Psoas muscle (tissue), 8 donors: ENCODE data around the gene KRTDAP. TPM values are rescaled to one million over a fixed set of nuclear protein-coding genes. Genes with fewer than 3 reads are reported as not detected.

ENCODE experiments used
- ATAC-seq, 4 donors: fragments of 200-7000 bp; cut with Tn5 transposase; one replicate each; pipeline ENCODE4 v1.9.1; 2020; ENCODE audit warnings: moderate library complexity in 3 of 4, mild to moderate bottlenecking in 2 of 4
- DNase-seq, 2 donors: peaks; one replicate each; pipeline ENCODE4 v3.0.0-alpha.2; 2020
- H3K27ac ChIP-seq: fragments of 200-600 bp; one replicate; pipeline ENCODE4 v1.8.0; 2022
- H3K27me3 ChIP-seq, 3 donors: fragments of 200-600 bp in 1 of 3; one replicate each; pipeline versions ENCODE4 v1.6.1 to v1.8.0; 2013 to 2022; ENCODE audit warnings: low read length in 2 of 3, mild to moderate bottlenecking in 2 of 3, moderate library complexity in 1 of 3; ENCODE audit not compliant: insufficient read depth in 3 of 3
- H3K36me3 ChIP-seq, 2 donors: fragments of 200-600 bp in 1 of 2; one replicate each; pipeline versions ENCODE4 v1.6.1 to v1.8.0; 2013 to 2022; ENCODE audit warnings: low read depth in 1 of 2, mild to moderate bottlenecking in 1 of 2, moderate library complexity in 1 of 2; ENCODE audit not compliant: insufficient read depth in 1 of 2
- H3K4me1 ChIP-seq: fragments of 200-600 bp; one replicate; pipeline ENCODE4 v1.8.0; 2022
- H3K4me3 ChIP-seq: fragments of 200-600 bp; one replicate; pipeline ENCODE4 v1.8.0; 2022; ENCODE audit warnings: mild to moderate bottlenecking
- H3K9me3 ChIP-seq: fragments of 200-600 bp; one replicate; pipeline ENCODE4 v1.8.0; 2022
- CTCF ChIP-seq: fragments of 200-600 bp; IDR thresholded peaks from one replicate; pipeline ENCODE4 v1.8.0; 2022; ENCODE audit warnings: antibody characterized with exemption
- WGBS, 3 donors: extraction: QIAGEN DNeasy Blood & Tissue Kit; methylation state at CpG; one replicate each; pipeline versions ENCODE4 v1.1.6 to v1.1.7; 2013; 5-methylcytosine and 5-hydroxymethylcytosine counted together
- intact Hi-C, 2 donors: fragments of 100-400 bp; cut with DNase I; formaldehyde crosslinking; loops; one replicate each; pipeline versions ENCODE4 v1.11.0 to v1.14.2; 2022
- polyA plus RNA-seq, 3 donors: library from polyadenylated mRNA; stranded (reverse); fragments of 200-250 nt; gene quantifications; one replicate each; pipeline ENCODE4 v1.2.3, GENCODE V29; 2013
- total RNA-seq, 4 donors: library from RNA; stranded (reverse); fragmentation: NEBNext Ultra II Directional in 2 of 4; extraction: Animal tissue kit (Norgen Biotek cat#: 25700) in 2 of 4; gene quantifications; one replicate each; pipeline versions ENCODE4 v1.2.1 to v1.2.4, GENCODE V29; 2021 to 2023
- donor health status: healthy with polysubstance abuse.
- donor health status: DM: no; HTN: no; CAD: no; lungs with moderate emphysema.
- donor health status: Bipolar disorder and iron deficiency.
- donor health status: healthy.
- donor health status: DM: yes; HTN: yes; CAD: no.
- donor health status: DM: no; HTN: no; CAD: no.
- donor health status: DM: no; HTN: no; CAD: no.
- donor health status: DM: yes; HTN: yes; CAD: no.

Gene KRTDAP
- total and polyA plus RNA-seq, 7 donors = not detected

GRCh38 chr19:35521124-35521743 is 31.0 kb upstream of the KRTDAP start:
- Histone ChIP-seq H3K4me1 (no peaks in the 10 kb centered on the region), H3K27ac (no peak overlapping the region), H3K9me3 (no peaks in the 10 kb centered on the region), H3K27me3 (peaks cover 0 to 28% (median 4%) of the 10 kb centered on the region in 3 donors), H3K36me3 (no peaks in the 10 kb centered on the region), H3K4me3 (no peak overlapping the region)
- 49 to 53% (median 49%) methylated on average over 16 of the region's 16 CpGs for WGBS, 3 donors
- DNase-seq (no peak), ATAC-seq (no peak)
- intact Hi-C loops = no loop called here
- TF ChIP-seq CTCF = no peak

- TF ChIP-seq CTCF = no peak
- H3K27ac ChIP-seq = no peak overlapping the region
- WGBS, 3 donors = 44 to 49% (median 46%) methylated on average over 7 of the region's 7 CpGs
- H3K27me3 ChIP-seq = peaks cover 0 to 30% (median 8%) of the 10 kb centered on the region in 3 donors
- no peaks in the 10 kb centered on the region for H3K4me1 ChIP-seq
- H3K4me3 ChIP-seq = no peak overlapping the region
- ATAC-seq (no peak), DNase-seq (no peak)
- intact Hi-C loops = no loop called here
- no peaks in the 10 kb centered on the region for H3K9me3 ChIP-seq
- no peaks in the 10 kb centered on the region for H3K36me3 ChIP-seq
Measured at GRCh38 chr19:35519291-35519690, 29.0 kb upstream of the KRTDAP start.

DNA sequence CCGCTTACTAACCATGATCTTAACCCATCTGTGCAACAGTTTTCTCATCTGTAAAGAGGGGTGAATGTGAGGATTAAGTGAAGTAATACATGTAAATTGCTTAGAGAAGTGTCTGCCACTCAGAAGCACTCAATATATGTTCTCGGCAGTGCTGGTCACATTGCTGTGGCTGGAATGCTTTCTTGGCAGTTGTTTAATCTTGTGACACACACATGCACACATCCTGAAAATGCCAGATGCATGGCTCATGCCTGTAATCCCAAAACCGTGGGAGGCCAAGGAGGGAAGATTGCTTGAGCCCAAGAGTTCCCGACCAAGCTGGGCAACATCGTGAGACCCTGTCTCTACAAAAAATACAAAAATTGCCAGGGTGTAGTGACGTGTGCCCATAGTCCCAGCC is 28.0 kb upstream of the KRTDAP start:
- peaks cover 0 to 35% (median 15%) of the 10 kb centered on the region in 3 donors for H3K27me3 ChIP-seq
- no peak for ATAC-seq
- intact Hi-C loops = no loop called here
- H3K4me3 ChIP-seq = no peak overlapping the region
- 28 to 46% (median 37%) methylated on average over 6 of the region's 6 CpGs for WGBS, 3 donors
- H3K4me1 ChIP-seq = no peaks in the 10 kb centered on the region
- H3K9me3 ChIP-seq = no peaks in the 10 kb centered on the region
- TF ChIP-seq CTCF = no peak
- H3K36me3 ChIP-seq = no peaks in the 10 kb centered on the region
- H3K27ac ChIP-seq = no peak overlapping the region
- DNase-seq = no peak

GRCh38 chr19:35517342-35517741 is 27.1 kb upstream of the KRTDAP start:
- DNase-seq (no peak), ATAC-seq (no peak)
- intact Hi-C loops = no loop called here
- WGBS, 3 donors = 76 to 96% (median 80%) methylated on average over 2 of the region's 2 CpGs
- Histone ChIP-seq H3K36me3 (no peaks in the 10 kb centered on the region), H3K4me1 (no peaks in the 10 kb centered on the region), H3K27ac (no peak overlapping the region), H3K4me3 (no peak overlapping the region), H3K27me3 (peaks cover 0 to 44% (median 22%) of the 10 kb centered on the region in 3 donors), H3K9me3 (no peaks in the 10 kb centered on the region)
- TF ChIP-seq CTCF = no peak

- Histone ChIP-seq H3K4me3 (no peak overlapping the region), H3K27me3 (peaks cover 0 to 55% (median 26%) of the 10 kb centered on the region in 3 donors), H3K4me1 (no peaks in the 10 kb centered on the region), H3K36me3 (no peaks in the 10 kb centered on the region), H3K27ac (no peak overlapping the region), H3K9me3 (no peaks in the 10 kb centered on the region)
- no peak for TF ChIP-seq CTCF
- intact Hi-C loops = no loop called here
- no peak for DNase-seq
- 83 to 96% (median 88%) methylated on average over 3 of the region's 3 CpGs for WGBS, 3 donors
- no peak for ATAC-seq
Measured at GRCh38 chr19:35516310-35516709, 26.0 kb upstream of the KRTDAP start.
